Keratinocyte (primary cell): ENCODE results near the gene TUBA4B.

Source experiments
- CTCF ChIP-seq, 3 experiments: IDR thresholded peaks in 1 of 3; conservative IDR thresholded peaks in 1 of 3; optimal IDR thresholded peaks in 1 of 3; 2 replicates in 2 of 3; 3 replicates in 1 of 3; pipeline versions ENCODE3 to v1.5.1; 2011; ENCODE audit warnings: low read length in 3 of 3, mild to moderate bottlenecking in 3 of 3, moderate library complexity in 2 of 3, control low read depth in 1 of 3, inconsistent platforms in 1 of 3; ENCODE audit not compliant: insufficient read depth in 2 of 3; ENCODE audit errors: extremely low read depth in 1 of 3
- EZH2 ChIP-seq: IDR thresholded peaks from one replicate; pipeline ENCODE4 v1.6.1; 2012; ENCODE audit warnings: inconsistent platforms, mild to moderate bottlenecking, low read length, moderate library complexity

- TF ChIP-seq CTCF (optimal IDR thresholded peaks at IDR 0.05 in 1 of 3, IDR thresholded peaks at IDR 0.05 in 1 of 3, conservative IDR thresholded peaks at IDR 0.05 in 1 of 3; ENCODE audit: extremely low read depth in 1 of 3, insufficient read depth in 2 of 3, low read length in 3 of 3) (no peak), EZH2 (no peak)
Observed at GRCh38 chr2:219207134-219207883, 45.7 kb upstream of the TUBA4B start.
